HG03575 (cell line): Measurements from ENCODE around the gene CHD9.
"Not testable (repeated sequence)": the region's sequence is repeated elsewhere in the genome, so short reads cannot be mapped to it uniquely, and the experiment has no call there.

Experiments
- ATAC-seq: cut with Tn5 transposase; IDR thresholded peaks from one replicate; pipeline ENCODE4 v1.9.1; 2021; ENCODE audit not compliant: unreplicated experiment, insufficient number of reproducible peaks, low FRiP score; ENCODE audit errors: extremely low read depth

CHD9 gene

DNA sequence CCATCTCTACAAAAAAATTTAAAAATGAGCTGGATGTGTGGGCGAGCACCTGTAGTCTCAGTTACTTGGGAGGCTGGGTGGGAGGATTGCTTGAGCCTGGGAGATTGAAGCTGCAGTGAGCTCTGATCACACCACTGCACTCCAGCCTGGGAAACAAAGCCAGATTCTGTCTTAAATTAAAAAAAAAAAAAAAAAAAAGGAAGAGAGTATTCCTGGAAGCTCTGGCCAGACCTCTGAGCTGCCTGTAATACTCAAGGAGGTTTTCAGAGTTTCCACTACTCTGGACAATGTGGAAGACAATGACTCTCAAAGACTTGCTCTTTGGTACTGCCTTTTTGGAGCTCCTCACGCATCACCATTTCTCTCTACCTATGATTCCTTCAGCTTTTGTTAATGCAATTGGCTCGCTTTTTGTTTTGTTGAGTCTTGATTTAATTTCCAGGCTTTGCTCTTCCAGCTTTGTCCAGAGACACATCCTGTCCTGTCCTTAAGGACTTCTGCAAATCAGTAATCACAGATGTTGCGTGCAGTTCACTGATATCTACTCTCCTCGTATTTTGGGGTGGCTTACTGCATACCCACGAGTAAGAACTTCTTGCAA, 10.8 kb downstream of the CHD9 start:
- no peak for ATAC-seq

DNA sequence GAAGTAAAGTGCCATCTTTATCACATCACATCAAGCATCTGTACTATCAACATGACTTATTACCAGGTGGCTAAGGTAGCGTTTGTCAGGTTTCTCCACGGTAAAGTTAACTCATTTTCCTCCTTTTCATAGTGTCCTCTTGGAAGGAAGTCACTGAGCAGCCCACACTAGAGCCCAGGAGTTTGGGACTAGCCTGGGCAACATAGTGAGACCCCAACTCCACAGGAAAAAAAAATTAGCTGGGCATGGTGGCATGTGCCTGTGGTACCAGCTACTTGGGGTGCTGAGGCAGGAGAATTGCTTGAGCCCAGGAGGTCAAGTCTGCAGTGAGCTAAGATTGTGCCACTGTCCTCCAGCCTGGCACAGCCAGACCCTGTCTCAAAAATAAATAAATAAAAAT, 12.9 kb downstream of the CHD9 start:
- no peak for ATAC-seq

DNA sequence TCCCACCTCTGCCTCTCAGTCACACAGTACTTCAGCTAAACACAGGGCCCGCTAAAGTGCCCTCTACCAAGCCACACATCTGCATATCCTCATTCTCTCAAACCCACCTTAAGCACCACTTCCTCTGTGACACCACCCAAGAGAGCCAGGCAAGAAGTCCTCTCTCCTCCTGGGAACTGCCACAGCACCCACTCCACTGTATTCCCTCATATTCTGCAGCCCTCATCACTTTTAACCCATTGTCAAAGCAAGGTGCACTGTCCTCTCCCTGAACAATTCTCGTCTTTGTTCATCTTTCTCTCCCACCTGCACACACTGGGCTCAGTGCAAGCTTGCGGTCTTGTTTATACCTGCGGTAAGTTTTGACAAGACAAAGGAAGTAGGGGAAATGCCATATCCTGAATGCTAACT, 13.6 kb downstream of the CHD9 start:
- peak; percentile 46 for ATAC-seq

DNA sequence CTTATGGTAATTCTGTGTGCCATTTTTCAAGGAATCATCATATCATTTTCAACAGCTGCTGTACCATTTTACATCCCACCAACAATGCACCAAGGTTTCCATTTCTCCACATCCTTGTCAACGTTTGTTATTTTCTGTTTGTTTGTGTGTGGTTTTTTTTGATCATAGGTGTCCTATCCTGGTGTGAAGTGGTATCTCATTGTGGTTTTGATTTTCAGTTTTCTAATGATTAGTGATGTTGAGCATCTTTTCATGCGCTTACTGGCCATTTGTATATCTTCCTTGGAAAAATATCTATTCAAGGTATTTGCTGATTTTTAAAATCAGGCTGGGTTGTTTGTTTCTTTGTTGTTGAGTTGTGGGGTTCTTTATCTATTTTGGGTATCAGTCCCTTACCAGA, 15.0 kb downstream of the CHD9 start:
- no peak for ATAC-seq

DNA sequence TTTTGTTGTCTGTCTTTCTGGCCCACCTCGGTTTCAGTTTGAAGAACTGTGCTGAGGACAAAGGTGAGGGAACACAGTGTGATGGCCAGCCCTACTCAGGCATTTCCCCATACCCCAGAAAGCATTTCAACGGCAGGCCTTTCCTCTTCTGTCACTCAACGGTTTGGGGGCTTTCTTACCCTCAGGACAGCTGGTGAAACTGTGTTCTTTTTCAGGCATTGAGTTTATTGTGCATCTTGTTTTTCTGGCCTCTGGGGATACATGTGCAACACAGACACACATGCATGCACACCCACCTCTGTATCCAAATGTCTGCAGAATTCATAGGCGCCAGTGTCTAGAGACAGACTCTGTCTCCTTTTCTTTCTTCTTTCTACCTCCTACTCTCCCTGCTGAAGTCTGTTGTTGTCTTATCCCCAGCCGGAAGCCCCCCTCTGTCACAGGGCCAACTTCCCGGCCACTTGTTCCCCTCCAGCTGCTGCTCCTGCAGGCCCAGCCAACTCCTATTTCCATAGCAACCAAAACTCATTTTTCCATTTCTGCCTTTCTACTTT, 17.0 kb downstream of the CHD9 start:
- ATAC-seq: no peak

DNA sequence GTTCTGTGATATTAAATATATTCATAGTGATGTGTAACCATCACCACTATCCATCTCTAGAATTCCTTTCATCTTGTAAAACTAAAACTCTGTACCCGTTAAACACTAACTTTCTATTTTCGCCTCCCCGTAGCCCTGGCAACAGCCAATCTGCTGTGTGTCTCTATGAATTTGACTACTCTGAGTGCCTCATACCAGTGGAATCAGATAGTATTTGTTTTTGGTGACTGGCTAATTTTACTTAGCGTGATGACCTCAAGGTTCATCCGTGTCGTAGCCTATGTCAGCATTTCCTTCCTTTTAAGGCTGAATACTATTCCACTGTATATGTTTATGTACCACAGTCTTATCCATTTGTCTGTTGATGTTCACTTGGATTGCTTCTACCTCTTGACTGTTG, 18.2 kb downstream of the CHD9 start:
- no peak for ATAC-seq

DNA sequence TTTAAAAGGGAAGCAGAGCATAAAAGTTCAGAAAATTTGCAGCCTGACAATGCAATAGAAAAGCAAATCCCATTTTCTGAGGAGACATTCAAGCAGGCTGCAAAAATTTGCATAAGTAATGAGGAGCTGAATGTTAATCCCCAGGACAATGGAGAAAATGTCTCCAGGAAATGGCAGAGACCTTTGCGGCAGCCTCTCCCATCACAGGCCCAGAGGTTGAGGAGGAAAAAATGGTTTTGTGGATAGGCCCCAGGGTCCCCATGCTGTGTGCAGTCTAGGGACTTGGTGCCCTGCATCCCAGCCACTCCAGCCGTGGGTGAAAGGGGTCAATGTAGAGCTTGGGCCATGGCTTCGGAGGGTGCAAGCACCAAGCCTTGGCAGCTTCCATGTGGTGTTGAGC, 19.5 kb downstream of the CHD9 start:
- not testable (repeated sequence) for ATAC-seq

DNA sequence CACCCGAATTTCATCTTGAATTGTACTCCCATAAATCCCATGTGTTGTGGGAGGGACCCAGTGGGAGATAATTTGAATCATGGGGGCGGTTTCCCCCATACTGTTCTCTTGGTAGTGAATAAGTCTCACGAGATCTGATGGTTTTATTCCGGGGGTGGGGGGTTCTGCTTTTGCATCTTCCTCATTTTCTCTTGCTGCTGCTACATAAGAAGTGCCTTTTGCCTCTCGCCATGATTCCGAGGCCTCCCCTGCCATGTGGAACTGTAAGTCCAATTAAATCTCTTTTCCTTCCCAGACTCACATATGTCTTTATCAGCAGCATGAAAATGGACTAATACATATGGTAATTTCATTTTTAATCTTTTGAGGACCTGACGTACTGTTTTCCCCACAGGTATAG, 20.7 kb downstream of the CHD9 start:
- ATAC-seq: not testable (repeated sequence)

DNA sequence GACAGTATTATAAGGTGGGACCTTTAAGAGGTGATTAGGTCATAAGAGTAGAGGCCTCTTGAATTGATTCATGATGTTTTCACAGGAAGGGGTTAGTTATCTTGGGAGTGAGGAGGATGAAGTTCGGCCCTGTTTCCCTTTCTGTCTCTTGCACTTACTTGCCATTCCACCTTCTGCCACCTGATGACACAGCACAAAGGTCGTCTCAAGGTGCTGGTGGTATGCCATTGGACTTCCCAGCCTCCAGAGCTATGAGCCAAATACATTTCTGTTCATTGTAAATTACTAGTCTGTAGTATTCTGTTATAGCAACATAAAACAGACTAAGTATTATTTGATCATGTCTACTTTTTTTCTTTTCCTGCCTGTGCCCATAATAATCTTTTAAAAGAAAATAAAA, 23.5 kb downstream of the CHD9 start:
- no peak for ATAC-seq

DNA sequence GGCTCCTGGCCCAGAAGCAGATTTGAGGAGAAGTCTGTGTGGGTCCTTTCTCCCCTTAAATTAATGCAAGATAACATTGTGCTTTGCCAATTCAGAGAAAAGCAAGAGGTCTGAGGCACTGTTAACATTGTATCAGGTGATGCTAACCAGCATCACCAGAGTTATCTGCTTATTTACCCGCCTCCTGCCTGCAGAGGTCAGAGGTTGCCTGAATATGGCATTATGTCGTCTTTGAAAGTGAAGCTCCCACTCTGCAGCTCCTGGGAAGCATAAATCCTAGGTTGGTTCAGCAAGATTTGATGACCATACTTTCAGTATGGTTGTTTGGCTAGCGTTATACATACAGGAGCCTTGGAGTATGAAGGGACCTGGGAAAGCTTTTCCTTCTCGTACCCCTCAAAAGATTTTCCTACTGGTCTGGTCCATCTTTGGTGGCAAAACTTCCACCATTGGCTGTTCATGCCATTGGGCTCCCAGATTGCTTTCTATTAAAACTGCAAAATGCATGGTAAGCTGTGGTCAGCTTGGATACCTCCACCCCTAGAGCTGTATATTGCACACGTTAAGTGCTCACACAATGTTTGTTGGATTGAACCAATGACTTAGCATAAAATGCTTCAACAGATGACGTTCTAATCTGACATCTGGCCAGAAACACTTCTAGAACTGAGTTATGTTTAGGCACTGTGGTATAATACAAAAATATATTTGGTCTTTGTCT, 24.1 kb downstream of the CHD9 start:
- no peak for ATAC-seq

DNA sequence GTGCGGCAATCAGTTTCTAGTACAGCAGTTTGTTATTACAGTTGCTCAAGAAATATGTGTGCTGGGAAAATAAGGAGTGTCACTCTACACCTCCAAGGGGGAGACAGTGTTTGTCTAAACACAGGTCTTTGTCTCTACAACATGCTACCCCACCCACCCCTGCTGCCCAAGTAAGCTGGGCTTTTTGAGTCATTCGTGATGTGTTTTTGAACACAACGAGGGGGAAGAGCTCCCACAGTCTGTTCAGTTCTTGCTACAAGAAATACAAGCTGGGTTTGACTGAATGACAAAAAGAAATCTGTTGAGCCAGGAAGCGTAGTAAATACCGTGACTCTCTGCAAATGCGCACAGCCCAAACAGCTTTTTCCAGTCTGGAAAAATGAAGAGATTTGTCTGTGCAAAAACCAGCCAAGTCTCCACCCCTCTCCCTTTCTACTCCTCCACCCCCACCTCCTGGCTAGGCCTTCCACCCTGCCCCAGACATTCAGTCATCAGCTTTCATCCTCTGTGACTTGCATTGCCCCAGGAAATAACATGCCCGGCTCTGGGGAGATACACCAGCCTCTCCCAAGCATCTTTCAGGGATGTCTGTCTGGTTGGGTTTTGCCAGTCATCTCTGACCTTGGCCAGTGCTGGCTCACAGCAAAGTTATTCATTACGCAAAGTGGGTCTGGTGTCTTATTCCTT, 25.7 kb downstream of the CHD9 start:
- ATAC-seq: no peak

DNA sequence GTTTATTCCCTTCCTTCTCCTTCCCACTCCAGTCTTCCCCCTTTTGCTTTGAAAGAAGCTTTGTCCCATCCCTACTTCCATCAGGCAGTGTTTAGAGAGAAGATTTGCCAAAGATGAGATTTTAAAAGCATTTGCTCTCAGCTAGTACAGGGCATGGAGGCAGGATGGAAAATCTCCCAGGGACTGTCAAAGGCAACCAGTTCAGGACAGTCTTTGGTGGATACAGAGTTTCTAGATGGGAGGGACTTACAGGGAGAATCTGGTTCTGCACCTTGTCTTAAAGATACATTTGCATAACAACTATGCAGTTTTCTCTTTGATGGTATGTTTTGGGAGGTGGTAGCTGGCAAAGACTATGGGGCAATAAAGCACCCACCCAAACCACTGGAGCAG, 26.2 kb downstream of the CHD9 start:
- no peak for ATAC-seq

DNA sequence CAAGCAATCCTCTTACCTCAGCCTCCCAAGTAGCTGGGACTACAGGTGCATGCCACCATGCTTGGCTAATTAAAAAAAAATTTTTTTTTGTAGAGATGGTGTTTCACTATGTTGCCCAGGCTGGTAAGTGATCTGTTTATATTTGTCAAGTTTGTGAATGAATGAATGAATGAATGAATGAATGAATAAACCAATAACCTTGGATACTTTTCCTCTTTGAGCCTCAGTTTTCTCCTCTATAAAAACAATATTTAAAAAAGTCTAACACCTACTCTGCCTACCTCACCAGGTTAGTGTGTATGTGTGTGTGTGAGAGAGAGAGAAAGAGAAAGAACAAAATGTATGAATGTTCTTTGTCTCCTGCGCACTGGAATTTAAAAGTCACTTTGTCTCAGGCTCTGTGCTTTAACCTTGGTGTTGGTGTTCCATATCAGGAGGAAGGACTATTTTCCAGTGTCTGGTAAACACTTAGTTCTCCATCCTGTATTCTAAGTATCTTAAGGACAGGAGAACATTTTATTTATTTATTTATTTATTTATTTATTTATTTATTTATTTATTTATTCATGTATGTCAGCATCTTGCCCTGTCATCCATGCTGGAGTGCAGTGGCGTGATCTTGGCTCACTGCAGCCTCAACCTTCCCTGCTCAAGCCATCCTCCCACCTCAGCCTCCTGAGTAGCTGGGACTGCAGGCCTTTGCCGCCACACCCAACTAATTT, 27.1 kb downstream of the CHD9 start:
- no peak for ATAC-seq

DNA sequence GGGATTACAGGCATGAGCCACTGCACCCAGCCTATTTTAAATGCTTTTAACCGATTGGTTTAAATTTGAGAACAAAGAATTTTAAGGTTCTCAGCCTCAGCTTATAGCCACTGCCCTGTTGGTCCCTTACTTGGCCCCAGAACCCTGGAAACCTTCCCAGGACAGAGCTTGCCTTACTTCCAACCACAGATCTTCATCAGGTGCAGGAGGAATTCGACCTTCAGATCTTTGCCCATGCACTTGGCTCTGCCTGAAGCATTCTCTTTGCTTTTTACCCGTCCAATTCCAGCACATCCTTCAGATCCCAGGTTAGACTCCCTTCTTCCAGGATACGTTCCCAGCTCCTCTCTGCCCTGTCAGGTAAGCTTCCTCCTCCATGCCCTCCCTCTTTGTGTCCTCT, 27.7 kb downstream of the CHD9 start:
- no peak for ATAC-seq

DNA sequence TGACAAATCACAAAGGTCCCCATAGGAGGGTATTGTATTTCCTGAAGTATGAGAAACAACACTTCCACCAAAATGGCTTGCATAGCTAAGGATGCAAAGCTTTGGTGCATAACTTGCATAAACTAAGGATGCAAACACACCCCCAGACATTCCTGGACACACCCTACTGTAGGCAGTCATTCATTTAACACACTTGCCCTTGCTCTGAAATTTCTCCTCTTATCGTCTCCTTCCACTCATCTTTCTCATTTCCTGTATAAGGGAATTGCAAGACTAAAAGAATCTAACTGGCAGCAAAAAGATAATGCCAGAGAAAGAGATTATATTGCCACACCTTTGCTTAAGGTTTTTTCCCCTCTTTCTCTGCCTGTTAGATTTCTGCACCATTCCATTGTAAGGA, 28.3 kb downstream of the CHD9 start:
- no peak for ATAC-seq

DNA sequence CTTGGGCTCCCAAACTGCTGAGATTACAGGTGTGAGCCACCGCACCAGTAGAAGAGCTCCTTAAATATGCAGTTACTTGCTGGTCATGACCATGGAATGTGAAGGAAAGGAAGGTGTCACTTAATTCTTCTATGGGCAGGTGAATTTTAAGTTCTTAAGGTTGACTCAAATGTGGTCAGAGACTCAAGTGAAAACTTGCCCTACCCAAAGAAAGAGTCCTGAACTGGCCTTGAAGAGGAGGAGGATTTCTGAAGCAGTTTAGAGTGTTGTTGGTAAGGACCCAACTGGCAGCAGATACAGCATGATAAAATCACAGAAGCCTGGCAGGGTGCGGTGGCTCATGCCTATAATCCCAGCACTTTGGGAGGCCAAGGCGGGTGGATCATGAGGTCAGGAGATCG, 29.4 kb downstream of the CHD9 start:
- no peak for ATAC-seq

DNA sequence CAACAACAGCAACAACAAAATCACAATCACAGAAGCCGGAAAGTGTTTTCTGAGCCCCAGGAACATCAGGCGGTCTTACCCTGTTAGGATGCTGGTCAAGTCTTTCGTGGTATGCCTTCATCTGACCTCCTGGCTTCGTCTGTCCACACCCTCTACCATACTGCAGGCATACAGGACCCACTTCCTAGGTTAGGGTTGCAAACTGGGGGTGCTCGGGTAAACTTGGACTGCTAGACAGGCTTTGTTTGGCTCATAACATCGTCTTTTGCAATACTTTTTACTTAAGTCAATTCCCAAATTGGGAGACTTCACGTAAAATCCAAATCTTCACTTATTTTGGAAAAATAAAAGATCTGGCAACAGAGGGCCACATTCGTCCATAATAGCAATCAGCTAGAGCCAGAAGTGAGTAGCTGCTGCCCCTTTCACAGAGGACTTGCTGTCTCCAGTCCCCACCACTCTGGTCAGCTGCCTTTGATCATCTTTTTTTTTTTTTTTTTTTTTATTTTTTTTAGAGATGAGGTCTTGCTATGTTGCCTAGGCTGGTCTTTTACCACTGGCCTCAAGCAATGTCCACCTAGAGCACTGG, 30.0 kb downstream of the CHD9 start:
- no peak for ATAC-seq

DNA sequence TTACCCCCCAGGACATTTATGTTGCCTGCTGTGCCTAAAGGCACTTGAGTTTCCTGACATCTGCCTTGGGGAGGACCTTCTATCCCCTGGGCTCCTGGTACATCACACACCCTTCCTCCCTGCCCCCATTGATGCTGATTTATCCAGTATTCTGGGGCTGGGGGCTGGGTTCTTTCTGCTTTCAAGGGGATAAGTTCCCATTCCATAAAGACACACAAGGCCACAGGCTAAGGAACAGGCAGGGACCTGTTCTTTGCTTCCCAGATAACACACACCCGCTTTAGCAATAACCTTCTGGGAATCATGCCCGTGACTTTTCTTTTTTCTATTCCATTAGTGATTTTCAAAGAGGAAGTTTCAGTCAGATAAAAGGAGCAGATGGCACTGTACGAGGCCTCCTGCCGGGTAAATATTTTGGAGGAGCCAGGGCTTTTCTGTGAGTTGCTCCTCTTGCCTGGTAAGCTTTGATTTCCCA, 30.6 kb downstream of the CHD9 start:
- no peak for ATAC-seq

DNA sequence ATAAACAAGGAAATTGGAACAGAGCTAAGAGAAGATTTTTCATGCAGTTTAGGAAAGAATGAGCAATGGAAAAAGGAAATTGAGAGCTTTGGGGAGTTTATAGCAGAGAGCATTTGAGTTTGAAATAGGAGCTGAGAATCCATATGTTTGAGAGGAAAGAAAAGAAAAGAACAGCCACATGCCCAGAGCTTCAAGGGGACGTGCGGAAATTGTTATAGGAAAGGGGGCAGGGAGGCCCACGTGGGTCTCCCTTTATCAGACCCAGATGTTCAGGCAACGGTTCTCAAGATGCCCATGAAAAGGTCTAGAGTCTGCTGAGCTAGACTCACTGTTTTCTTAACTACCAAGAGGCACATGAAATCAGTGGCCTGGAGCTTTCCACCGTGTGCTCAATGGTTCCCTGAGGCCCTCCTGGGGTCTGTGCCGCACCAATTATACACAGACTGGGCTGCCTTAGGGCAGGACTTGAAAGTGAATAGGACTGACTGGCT, 31.2 kb downstream of the CHD9 start:
- no peak for ATAC-seq
